HG02610 (cell line): ENCODE measurements around the gene TMEM182.

Experiments
- ATAC-seq: cut with Tn5 transposase; IDR thresholded peaks from one replicate; pipeline ENCODE4 v1.9.1; 2021; ENCODE audit warnings: mild to moderate bottlenecking, moderate library complexity; ENCODE audit not compliant: unreplicated experiment

Gene TMEM182, protein sequence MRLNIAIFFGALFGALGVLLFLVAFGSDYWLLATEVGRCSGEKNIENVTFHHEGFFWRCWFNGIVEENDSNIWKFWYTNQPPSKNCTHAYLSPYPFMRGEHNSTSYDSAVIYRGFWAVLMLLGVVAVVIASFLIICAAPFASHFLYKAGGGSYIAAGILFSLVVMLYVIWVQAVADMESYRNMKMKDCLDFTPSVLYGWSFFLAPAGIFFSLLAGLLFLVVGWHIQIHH

DNA sequence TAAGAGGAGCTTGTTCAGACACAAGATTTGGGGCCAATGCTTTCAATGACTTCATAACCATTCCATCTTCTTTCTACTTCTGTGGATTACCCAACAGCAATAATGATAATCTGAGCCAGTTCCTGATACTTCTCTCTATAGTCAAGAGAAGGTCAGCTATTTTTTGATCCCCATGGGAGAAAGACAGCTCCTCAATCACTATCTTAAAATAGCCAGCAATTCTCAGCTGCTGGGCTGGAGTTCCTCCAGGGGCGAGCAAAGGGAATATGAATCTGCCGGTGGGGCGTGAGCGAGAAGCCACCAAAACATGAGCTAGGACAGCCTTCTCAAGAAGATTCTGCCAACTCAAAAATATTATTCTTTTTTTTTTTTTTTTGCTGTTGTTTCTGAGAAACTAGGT lies at the start of gene TMEM182:
TSS of gene TMEM182 (plus strand) at position 269 of the 400 bp plus-strand sequence. CDS start 187 bp downstream, outside the sequence.
- ATAC-seq: no peak

DNA sequence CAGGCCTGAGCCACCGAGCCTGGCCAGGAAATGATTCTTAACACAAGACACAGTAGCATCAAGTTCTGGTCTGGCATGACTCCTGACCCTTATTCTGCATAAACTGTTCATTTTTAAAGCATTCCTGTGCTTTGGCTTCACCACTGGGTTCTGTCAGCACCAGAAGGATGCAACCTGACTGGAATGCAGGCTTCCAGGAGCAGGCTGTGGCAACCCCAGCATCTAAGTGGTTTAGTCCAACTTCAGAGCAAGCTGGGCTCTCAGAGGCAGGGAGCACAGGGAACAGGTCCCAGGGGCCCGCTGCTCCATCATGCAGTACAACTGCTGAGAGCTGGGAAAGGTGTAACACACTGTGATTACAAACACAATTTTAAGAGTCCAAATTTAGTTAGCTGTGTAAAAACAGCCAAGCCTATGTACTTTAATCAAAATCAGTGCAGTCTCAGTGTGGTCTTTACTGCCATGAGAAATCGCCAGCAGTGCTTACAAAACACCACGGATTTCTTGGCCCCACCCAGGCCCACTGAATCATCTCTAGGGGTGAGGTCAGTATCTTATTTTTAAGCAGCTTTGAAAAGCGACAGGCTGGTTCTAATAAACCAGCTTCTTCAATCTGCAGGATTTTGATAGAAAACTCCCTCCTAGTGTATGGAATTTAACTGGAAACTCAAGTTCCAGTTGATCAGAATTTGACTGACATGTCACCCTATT lies 44.4 kb upstream of the TMEM182 start:
- ATAC-seq: no peak

DNA sequence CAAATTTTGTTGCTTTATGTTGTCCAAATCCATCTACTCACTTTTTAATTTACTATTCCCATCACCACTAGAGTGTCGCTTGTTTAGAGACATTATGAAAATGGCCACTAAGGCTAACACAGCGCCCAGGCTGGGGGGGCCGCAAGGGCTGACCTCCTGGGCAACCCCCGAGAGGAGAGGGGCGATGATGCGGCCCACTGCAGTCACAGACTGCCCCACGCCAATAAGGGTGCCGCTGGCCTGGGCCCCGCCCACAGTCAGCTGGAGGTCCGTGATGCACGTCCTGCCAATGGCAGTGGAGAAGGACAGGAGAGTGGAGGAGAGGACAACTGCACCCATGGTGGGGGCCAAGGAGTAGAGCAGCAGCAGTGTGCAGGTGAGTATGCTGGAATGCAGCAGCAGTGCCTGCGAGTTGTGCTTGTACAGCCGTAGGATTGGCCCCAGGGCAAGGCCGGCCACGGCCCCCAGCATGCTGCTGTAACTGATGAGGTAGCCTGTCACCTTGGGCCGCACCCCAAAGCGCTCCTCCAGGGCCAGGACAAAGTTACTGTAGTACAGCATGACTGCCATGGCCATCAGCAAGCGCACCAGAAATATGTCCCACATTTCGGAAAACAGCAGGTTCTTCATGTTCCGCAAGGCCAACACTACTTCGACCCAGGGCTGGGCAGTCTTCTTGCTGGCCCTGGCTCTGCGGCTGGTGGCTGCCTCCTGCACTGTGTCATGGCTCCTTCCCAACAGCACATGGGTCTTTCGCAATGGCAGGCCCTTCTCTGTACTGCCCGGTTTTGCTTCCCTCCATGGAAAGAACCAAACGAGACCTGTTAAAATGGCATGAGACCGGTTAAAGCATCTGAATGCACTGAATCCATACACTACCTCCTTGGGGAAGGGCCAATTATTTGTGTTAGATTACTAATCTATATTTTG lies 43.2 kb upstream of the TMEM182 start:
- no peak for ATAC-seq

DNA sequence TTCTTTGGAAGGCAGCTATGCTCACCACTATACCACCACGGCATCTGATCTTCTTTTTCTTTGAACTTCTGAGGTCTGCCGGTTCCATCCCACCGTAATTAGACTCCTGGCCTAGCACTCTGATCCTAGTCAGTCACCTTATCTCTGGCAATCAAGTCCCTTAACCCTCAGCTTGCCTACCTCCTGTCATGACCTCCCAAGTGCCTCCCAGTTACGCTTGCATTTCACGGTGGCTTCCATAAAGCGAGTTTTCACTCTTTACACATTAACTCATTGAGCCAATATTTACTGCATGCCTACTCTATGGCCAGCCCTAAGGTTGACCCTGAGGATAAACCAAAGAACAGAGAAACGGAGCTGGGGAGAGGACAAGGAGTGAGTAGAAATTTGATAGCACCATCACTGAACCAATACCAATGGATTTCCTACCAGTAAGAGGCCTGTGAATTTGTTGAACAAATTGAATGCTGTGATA lies 37.8 kb upstream of the TMEM182 start:
- ATAC-seq: no peak

DNA sequence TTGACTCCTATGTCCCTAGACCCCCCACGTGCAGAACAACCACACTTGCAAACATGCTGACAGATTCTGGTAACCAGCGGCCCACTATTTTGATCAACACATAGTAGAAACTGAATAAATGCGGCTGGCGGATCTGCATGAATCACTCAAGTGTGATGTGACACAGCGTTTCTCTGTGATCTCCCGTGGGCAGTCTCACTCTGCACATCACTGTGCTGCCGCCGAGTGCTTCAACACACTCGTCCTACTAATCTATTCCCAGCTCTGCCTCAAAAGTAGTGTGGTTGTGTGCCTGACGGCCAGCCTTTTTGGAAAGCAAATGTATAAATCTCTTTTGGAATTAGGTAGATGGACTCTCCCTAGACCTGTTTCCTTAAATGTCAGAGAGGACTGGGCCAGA lies 37.3 kb upstream of the TMEM182 start:
- ATAC-seq: no peak

DNA sequence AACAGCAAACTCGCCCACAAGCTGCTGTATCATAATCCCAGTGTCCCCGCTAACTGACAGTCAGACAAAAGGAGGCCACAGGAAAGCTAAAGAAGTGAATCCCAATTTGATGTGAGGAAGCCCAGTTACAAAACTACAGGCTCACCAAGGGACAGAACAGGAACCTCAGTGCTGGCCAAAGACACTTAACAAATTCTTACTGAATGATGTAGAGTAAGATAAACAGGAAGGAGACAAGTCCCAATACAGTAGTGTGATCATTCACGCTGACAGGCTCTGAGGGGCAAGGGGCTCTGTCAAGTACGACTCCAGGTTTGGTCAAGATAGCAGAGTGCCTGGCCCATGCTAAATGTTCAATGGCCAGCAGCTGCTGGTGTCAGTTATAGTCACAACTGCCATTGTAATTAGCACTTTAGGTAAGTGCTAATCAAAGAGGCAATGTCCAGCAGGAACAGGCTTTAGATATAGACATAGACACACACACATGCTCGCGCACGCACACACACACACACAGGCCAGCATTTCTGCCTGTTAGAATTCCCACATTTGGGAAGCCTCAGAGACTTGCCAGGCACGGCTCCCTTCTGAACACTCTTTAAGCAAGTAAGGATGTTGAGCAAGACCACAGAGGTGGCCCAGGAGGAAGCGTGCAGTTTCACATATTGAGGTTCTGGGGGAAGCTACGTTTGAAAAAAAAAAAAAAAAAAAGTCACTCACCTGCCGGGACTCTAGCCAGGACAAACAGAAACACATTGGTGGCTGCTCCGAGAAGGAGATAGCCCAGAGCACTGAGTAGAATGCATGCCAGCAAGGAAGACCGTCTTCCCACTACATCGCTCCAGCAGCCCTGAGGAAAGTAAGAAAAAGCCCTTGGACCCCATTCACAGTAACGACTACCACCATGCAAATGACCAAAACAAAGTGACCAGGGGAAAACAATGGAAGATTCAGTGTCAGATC lies 35.4 kb upstream of the TMEM182 start:
- no peak for ATAC-seq

DNA sequence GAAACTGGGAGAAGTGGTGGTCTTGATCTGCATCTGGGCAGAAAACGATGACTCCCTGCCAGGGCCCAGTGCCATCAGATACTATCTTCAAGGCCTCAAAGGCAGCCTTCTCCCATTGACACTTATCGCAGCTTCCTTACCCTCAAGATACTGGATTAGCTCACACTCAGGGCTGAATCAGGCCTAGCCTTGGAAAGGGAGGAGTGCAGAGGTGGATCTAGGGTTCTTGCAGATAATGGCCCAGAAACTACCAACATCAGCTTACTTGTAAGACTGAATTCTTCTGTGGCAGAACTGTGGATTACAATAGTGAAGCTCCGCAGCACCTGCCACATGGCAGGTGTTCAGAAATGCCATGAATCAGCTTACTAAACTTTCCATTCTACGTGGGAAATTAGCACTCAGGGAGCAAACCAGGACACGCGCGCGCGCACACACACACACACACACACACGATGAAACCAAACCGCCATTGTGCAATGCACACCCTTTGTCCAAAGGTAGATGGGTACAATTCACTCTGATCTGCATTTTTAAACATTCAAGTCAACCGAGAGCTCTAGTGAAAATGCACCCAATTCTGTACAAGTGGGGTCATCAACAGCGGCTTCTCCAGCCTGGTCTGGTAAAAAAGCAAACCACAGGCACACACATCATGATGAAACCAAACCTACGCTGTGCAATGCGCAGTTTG lies 26.3 kb upstream of the TMEM182 start:
- ATAC-seq: no peak

DNA sequence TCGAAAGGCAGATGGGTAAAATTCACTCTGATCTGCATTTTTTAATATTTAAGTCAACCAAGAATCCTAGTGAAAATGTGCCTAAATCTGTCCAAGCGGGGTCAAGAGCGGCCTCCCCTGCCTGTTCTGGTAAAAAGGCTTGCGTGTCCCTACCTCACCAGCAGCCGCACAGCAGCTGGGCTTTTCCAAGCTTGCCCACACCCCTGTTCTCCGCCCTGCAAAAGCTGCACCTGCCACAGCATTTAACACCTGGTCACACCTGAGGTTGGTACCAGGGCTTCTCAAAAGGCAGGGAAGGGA lies 25.8 kb upstream of the TMEM182 start:
- ATAC-seq: no peak

DNA sequence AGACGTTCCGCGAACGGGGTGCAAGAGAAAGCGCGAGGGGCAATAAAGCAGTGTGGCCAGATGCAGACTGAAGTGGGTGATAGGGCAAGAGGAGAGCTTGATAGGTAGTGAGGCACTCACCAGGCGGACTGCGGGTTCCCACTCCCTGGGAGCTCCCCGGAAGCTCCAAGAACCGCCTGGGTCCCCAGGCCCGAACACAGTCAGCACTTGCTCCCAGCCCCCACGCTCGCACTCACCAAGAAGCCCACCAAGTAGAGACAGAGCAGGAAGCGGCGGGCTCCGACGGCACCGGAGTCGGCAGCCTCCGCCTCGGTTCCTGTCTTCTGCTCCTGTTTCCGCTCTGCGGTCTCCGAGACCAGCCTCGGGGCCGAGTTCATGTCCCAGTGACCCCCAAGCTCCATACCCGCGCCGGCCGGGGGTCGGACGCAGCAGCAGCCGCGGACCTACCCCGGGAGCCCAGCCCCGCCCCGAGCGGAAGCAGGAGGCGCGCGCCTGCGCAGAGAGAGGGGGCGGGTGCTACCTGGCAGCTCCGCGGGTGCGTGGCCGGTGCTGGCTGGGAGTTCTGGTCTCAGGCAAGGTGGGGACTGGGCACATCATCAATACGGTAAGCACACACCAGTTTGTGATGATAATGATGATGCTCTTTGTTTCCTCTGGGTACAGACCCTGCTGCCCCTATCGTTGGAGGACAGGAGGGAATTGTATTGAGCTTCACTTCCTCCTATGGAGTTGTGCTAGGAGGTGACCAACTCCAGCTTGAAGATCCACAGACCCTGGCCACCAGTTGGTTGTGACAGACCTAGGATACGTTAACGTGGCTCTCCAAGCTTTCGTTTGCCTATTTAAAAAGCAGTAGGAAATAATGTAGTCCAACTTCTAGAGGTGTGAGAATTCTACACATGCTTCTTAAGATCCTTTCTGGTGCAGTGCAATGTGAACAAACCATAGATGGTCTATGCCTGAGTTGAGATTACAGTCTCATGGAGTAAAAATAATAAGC lies 25.1 kb upstream of the TMEM182 start:
- ATAC-seq: peak; percentile 94

DNA sequence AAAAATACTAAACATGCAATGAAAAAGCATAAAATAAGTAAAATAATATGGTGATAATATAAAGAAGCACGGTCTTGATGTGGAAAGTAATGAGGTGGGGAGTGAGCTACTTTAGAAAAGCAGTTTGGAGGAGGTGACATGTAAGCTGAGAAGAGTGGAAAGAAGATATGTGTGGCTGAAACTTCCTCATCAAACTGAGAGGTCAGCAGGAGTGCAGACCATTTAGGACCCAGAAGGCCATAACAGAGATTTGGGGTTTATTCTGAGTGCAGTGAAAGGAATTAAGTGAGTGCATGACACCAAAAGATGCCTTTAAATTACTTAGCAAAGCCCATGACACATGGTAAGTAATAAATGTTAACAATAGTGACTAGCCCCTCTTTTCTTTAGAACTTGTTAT lies 24.4 kb upstream of the TMEM182 start:
- ATAC-seq: peak; percentile 43

DNA sequence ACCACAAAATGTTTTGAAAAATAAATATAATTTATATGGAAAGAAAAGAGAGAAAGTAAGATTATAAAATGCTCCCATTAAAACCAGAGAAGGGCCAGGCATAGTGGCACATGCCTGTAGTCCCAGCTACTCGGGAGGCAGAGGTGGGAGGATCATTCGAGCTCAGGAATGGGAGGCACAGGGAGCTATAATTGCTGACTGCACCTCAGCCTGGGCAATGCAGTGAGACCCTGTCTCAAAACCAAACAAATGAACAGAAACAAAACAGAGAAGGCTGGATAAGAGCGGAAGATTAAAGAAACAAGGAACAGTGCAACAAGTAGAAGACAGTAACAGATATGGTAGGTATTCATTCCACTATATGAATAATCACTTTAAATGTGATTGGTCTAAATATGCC lies 18.6 kb upstream of the TMEM182 start:
- no peak for ATAC-seq

DNA sequence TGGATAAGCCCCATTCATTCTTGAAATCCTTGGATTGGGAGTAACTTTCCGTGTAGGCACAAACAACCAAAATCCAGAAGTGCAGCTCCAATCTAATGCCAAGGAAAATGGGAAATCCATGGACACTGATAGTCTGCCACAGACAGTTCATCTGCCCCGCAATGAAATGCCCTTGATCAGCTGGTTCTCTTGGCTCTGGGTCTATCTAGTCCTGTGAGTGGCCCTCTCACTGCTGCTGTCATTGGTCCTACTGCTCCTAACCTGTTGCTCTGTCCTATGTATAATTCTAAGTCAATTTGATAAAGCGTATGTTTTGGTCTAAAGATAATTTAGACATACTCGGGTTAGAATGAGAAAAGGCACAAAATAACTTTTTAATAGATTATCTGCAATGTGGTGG lies 13.7 kb upstream of the TMEM182 start:
- ATAC-seq: no peak

DNA sequence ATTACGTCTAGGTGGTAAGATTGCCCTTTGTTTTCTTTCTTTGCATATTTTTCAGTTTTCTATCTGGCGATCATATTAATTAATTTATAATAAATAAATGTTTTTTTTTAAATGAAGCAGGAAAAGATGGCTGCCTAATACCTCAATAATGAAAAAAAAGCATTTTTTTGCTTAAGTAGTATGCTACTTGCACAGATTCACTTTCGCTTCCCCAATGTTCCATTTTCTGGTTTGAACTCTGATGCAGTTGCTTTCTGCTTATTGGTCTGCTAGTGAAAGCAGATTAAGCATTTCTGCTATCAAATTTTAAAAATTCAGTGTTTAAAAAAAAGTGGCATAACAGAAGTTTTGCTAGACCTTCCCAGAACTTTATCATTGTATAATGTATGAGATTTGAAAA lies 11.9 kb upstream of the TMEM182 start:
- peak; percentile 65 for ATAC-seq

DNA sequence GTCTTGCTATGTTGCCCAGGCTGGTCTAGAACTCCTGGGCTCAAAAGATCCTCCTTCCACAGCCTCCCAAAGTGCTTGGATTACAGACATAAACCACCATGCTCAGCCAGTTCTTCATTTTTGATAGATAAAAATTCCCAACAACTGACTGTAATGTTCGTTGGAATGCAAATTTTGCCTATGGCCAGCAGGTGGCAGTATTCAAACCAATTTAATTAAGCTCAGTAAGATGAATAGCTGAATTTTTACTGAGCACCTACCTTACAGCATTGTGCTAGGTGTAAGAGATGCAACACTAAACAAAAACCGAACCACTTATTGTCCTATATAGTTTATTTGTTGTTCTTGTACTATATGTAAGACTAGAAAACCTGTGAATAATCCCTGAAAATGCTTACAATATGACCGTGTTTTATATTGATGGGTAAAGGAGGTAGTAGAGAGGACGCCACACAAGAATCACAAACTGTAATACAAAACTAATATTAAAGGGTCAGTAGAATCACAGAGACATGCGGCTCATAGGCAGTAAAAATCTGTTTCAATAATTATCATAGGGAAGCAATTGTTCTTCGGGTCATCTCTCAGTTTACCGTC lies 8.2 kb upstream of the TMEM182 start:
- ATAC-seq: no peak

DNA sequence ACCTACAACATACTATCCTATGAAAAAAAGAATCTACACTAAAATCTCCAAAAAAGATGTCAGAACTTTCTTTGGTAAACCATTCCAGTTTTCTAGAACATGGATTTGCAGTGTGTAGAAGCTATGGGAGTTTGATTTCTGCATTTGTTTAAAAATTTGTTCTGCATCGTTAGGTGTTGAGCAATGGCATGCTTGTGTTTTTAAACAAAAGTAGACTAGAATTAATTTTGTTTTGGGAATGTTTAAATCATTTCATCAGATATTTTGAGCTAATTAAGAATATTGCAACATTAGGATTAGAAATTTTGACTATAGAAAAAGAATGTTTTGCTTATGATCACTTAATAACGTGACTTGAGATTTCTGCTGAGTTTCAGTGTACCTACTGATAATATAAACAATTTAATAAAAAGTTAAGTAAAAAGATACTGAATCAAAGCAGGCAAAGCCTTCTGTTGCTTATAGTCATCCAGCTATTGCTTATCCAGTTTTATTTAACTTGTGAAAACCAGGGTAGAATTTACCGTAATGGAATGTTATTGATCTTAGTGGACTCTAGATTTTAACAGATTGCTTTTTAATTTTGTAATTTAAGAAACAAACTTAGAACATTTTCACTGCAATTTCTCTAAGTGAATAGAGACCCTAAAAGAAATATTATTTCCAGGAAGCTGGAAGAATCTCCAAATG lies 7.2 kb upstream of the TMEM182 start:
- no peak for ATAC-seq

DNA sequence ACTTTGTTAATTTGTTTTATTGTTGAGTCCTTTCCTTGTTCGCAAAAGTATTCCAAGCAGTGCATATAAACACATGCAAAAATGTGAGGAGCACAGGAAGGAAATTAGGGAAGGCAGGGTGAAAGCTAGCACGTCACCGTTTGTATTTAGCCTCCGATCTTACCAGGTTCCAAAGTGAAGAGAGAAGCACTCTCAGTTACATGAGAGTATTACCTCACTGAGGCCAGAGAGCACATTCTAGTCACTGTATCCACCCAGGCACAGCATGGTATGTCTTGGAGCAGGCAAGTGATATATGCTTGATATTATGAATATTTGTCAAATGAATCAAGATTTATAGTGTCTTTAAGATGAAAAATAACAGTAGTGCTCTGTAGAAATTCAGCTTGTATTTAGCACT lies 6.5 kb upstream of the TMEM182 start:
- no peak for ATAC-seq

DNA sequence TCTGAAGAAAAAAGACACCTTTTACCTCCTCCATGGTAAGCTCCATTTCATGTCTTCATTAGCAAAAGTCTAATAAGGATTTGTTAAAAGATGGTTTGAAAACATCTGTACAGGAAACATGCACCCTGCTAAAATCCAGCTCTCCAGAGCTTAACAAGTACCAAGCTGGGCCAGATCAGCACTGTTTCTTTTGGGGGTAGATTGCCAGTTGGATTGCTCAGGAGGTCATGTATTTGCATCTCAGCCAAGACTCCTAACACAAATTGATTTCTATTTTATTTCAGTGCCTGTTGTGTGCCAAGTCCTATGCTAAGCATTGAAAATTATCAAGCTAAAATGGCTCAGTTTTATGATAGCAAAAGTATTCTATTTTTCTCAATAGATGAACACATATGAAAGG lies 3.4 kb upstream of the TMEM182 start:
- ATAC-seq: no peak

DNA sequence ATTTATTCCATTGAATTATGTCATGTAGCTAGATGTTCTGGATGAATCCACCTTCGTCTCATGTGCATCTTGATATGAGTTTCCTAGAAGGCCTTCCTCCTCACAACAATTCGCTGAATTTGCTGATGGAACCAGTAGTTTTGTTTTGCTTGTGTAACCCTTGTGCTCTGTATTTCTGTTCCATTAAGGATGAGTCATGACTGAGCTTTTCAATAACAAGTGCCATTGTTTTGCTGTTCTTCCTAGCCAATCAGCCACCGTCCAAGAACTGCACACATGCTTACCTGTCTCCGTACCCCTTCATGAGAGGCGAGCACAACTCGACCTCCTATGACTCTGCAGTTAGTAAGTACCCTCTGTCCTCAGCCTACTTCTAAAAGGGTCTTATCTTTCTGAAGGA lies 2.3 kb downstream of the TMEM182 start:
- ATAC-seq: no peak
